Activated CD8-positive, alpha-beta memory T cell treated with anti-CD3 and anti-CD28 coated beads, Interleukin-2, amount 50 U/mL, for 1 hour (primary cell): ENCODE results near the gene DICER1.
"Not testable (repeated sequence)": the region's sequence is repeated elsewhere in the genome, so short reads cannot be mapped to it uniquely, and the experiment has no call there.

Experiments used
- DNase-seq: peaks from one replicate; pipeline ENCODE4 v3.0.0-alpha.2; 2020; ENCODE audit errors: extremely low read depth

The DICER1 gene

DNA sequence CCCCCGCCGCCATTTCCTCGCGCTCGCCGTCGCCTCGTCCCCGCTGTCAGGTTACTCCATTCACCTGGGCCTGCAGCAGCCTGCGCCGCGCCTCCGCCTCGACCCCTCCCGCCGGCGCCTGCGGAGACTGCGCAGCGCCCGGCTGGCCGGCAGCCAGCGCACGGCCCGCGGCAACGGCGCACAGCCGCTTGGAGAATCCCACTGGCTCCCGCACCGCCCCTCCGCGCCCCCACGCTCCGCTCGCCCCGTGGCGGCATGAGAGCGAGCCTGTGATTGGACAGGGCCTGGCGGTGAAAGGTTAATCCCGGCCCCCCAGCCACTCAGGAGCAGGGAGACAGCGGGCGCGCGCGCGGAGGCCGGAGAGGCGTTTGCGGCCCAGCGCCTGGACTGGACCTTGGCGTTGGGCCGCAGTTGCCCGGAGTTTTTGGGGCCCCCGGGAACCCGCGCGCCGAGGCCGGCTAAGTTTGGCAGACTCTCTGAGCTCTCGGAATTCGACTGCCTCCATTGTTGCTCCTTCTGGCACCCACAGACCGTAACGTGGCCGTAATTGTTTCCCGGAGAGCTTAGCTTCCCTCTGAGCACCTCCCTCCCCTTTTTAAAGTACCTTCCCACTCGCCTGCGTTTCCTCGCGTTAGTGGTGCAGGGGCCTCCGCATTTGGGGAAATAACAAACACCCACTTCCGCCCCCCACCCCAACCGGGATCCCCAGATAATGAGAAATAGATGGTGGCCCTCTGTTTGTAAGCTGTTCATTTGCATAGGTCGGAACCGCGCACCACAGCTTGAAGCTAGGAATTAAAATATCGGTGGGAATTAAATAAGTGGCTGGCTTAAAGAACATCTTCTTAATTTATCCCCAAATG is at the start of gene DICER1:
TSS of gene DICER1 (minus strand) at position 203 of the 863 bp plus-strand sequence. CDS start 24,071 bp downstream, outside the sequence.
- peak; percentile 85 for DNase-seq

DNA sequence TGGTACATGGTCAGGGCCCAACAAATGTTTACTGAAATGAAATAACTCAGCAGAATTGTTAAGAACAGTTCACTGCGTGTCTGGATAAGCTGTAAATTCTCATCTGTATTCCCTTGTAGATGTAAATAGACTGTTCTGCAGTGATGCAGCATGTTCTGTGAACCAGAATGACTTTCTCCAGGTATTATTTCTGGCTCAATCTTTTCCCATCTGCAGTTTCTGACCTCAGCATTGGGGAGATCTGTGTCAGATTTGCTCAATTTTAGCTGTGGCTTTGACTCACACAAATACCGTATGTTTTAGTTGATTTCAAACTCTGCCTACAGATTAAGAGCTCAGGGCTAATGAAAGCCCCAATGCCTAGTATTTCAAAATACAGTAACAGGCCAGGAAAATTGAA is 49.2 kb upstream of the DICER1 start:
- DNase-seq: no peak

DNA sequence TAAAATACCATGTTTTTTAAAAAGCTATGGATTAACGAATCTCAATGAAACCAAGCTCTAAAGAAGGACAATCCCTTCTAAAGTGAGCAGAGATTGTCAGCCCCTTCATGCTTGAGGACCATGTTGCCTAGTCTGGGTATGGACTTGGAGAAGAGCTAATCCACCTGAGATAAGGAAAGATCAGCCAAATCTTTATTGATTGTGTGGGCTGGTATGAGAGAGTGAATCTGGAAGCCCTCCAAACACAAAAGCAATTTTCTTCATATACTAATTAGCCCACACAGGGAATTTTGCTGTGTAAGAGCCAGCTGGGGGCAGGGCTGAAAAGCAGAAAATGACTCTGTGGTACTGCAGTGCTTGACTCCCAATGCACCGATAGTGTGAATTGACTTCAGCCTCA is 47.4 kb upstream of the DICER1 start:
- no peak for DNase-seq

- not testable (repeated sequence) for DNase-seq
Measured at GRCh38 chr14:95201745-95202144, 44.4 kb upstream of the DICER1 start.

GRCh38 chr14:95200404-95200803 is 43.1 kb upstream of the DICER1 start:
- no peak for DNase-seq

- no peak for DNase-seq
Measured at GRCh38 chr14:95199298-95199983, 42.1 kb upstream of the DICER1 start.

GRCh38 chr14:95198320-95198719 is 41.0 kb upstream of the DICER1 start:
- no peak for DNase-seq

- no peak for DNase-seq
Measured at GRCh38 chr14:95197551-95197950, 40.2 kb upstream of the DICER1 start.

- DNase-seq: no peak
Measured at GRCh38 chr14:95196826-95197545, 39.7 kb upstream of the DICER1 start.

DNA sequence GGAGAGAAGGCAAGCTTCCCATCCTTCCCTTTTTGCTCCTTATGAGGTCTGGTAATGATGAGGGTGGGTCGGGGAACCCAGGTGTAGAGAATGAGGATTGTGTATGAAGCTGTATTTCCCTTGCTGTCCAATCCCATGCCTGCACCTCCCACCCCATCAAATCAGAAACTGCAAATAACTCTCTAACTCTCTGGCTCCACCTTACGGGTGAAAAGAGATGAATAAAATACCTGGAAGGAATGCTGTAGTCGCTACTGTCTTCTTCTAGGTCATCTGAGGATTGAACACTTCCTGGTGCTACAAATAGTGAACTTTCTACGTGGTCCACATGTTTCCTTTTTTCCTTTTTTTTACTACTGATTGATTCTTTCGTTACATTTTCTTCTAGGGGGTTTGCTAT is 38.9 kb upstream of the DICER1 start:
- DNase-seq: no peak

DNA sequence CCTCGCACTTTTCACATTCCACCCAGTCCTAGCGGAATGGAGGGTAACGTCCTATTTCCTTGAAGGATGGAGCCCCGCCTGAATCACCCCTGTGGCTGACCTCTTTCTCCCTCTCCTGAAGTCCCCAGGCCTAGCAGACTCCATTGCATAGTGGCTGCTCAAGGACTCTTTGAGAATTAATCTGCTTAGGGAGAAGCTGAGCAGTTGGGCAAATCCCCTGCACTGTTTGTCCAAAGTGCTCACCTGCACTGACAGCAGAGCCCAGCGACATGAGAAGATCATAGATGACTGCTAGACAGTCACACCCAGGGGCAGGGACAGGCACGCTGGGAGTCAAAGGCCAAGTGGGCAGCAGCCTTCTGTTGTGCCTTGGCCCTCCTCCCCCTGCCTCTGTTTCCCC is 37.7 kb upstream of the DICER1 start:
- no peak for DNase-seq

GRCh38 chr14:95193081-95193480 is 35.8 kb upstream of the DICER1 start:
- no peak for DNase-seq

- no peak for DNase-seq
Measured at GRCh38 chr14:95192311-95192710, 35.0 kb upstream of the DICER1 start.

GRCh38 chr14:95191445-95192199 is 34.3 kb upstream of the DICER1 start:
- DNase-seq: no peak

GRCh38 chr14:95190857-95191256 is 33.5 kb upstream of the DICER1 start:
- DNase-seq: no peak

GRCh38 chr14:95190346-95190840 is 33.1 kb upstream of the DICER1 start:
- no peak for DNase-seq

DNA sequence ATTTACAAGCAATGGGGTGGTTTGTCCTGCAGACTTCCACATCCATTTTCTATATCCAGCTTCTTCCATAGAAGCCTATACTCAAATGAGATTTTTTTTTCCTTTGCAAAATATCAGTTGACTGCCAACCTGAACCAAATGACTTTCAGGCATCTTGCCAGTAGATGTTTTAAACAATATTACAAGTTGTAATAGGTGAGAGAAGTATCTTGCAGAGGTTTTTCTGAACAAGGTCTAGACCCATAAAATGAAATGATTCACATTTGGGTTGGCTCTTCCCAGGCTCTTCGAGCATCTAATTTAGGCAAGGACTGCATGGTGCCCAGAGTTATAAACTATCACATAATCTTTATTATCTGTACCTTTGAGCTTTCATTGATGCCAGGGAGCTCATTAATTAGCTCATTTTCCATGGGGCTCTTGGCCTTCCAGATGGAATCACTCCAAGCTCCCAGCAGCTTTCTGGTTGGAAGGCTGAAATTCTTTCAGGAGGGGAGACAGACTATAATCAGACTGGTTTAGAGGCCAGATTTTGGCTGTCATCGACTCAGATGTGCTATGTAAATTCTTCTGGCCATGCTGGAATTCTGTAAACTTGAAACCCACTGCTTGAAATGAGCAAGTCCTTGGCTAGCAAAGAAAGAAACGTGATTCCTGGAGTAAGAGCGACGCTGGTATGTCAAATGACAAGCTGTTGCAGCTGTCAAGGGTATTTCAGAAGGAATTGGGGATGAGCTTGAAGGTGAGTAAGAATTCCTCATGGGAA is 32.2 kb upstream of the DICER1 start:
- no peak for DNase-seq

- no peak for DNase-seq
Measured at GRCh38 chr14:95188380-95188779, 31.1 kb upstream of the DICER1 start.

GRCh38 chr14:95185767-95186392 is 28.6 kb upstream of the DICER1 start:
- no peak for DNase-seq

GRCh38 chr14:95185033-95185766 is 27.9 kb upstream of the DICER1 start:
- no peak for DNase-seq
